ENCODE data around the gene FEN1.

DNA sequence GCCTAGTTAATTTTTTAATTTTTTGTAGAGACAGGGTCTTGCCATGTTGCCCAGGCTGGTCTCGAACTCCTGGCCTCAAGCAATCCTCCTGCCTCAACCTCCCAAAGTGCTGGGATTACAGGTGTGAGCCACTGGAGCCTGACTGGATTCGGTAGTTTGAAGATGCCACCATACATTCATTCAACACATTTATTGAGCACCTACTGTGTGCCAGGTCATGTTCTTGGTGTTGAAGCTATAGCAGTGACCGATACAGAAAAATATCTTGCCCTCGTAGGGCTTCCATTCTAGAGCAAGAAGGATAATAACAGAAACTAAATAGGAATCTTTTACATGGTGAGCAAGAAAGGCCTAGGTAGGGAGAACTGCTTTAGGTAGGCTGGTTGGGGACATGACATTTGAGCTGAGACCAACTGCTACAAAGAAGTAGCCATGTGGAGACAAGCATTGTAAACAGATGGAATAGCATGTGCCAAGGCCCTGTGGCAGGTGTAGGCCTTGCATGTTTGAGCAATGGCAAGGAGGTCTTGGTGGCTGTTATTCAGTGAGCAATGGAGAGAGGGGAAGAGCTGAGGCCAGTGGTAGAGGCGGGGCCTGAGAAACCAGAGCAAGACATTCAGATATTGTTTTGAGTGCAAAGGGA lies 42.0 kb upstream of the FEN1 start:
- TF ChIP-seq CTCF (IDR thresholded peaks at IDR 0.05) (no peak), MAZ (IDR thresholded peaks at IDR 0.05; ENCODE audit: borderline replicate concordance, low read depth, low read length) (no peak), EP300 (IDR thresholded peaks at IDR 0.05) (no peak), CEBPB (IDR thresholded peaks at IDR 0.05) (no peak), RFX5 (IDR thresholded peaks at IDR 0.05) (no peak), RCOR1 (IDR thresholded peaks at IDR 0.05; ENCODE audit: low read depth, low read length) (no peak), POLR2A (IDR thresholded peaks at IDR 0.05; ENCODE audit: low read length) (no peak), RAD21 (conservative IDR thresholded peaks at IDR 0.05 in 1 of 2, IDR thresholded peaks at IDR 0.05 in 1 of 2) (no peak), RARB (CRISPR knock-in tag; IDR thresholded peaks at IDR 0.05) (no peak)
- TF ChIP-seq, protein P1, sequence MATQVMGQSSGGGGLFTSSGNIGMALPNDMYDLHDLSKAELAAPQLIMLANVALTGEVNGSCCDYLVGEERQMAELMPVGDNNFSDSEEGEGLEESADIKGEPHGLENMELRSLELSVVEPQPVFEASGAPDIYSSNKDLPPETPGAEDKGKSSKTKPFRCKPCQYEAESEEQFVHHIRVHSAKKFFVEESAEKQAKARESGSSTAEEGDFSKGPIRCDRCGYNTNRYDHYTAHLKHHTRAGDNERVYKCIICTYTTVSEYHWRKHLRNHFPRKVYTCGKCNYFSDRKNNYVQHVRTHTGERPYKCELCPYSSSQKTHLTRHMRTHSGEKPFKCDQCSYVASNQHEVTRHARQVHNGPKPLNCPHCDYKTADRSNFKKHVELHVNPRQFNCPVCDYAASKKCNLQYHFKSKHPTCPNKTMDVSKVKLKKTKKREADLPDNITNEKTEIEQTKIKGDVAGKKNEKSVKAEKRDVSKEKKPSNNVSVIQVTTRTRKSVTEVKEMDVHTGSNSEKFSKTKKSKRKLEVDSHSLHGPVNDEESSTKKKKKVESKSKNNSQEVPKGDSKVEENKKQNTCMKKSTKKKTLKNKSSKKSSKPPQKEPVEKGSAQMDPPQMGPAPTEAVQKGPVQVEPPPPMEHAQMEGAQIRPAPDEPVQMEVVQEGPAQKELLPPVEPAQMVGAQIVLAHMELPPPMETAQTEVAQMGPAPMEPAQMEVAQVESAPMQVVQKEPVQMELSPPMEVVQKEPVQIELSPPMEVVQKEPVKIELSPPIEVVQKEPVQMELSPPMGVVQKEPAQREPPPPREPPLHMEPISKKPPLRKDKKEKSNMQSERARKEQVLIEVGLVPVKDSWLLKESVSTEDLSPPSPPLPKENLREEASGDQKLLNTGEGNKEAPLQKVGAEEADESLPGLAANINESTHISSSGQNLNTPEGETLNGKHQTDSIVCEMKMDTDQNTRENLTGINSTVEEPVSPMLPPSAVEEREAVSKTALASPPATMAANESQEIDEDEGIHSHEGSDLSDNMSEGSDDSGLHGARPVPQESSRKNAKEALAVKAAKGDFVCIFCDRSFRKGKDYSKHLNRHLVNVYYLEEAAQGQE (IDR thresholded peaks at IDR 0.05), result no peak

Measured in A549 (cell line).